IPS DF 19.7 (cell line): ENCODE measurements around the gene TFCP2L1.
"Not testable (repeated sequence)": the region's sequence is repeated elsewhere in the genome, so short reads cannot be mapped to it uniquely, and the experiment has no call there.

Experiments
- DNase-seq: peaks from one replicate; pipeline ENCODE4 v3.0.0-alpha.2; 2013; ENCODE audit warnings: low read depth, low spot score

The TFCP2L1 gene

DNA sequence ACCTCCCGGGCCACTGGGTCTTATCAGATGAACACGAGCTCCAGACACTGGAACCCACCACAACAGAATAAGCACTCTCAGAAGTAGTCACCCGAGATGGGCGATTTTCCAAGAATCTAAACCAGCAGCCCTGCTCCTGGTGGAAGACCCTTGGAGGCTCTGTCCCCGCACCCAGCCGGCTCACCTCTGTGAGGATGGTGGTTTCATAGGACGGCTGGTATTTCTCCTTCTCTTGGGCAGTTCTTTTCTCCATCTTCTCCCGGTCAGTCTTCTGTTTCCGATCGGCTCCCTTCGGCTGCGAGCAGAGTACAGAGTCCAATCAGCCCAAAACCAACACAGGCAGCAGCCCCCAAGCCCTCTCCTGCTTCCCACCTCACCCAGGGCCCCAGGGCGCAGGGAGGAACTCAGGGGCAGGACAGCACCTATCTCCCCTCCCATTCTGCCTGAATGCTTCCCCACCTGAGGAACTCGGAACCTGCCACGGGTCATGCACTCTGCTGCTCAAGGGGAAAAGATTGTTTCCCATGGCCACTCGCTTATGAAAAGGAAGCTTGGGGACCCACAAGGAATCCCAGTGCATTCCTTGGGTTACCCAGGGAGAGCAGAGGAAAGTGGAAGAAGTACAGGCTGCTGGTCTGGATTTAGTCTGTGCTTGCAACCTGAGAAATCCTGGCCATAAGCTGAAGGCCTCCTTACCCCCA, 42.7 kb downstream of the TFCP2L1 start:
- DNase-seq = no peak

DNA sequence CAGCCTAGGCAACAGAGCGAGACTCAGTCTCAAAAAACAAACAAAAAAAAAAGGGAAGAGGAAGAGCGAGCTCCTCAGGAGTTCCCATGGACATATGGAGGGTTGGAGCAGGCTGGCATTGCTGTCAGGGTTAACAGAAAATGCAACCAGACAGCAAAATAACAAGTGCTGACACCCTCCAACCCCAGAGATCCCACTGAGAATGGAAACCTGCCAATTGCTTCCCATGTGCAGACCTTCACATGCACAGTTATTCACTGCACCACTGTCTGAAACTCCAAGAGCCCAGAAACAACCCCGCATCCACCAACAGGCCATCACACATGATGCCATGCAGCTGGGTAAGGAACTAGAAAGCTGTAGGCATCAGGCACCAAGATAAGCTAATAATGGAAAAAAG, 43.5 kb downstream of the TFCP2L1 start:
- no peak for DNase-seq

- DNase-seq = no peak
Measured at GRCh38 chr2:121240436-121240835, 44.6 kb downstream of the TFCP2L1 start.

GRCh38 chr2:121239969-121240368, 45.0 kb downstream of the TFCP2L1 start:
- DNase-seq = no peak

DNA sequence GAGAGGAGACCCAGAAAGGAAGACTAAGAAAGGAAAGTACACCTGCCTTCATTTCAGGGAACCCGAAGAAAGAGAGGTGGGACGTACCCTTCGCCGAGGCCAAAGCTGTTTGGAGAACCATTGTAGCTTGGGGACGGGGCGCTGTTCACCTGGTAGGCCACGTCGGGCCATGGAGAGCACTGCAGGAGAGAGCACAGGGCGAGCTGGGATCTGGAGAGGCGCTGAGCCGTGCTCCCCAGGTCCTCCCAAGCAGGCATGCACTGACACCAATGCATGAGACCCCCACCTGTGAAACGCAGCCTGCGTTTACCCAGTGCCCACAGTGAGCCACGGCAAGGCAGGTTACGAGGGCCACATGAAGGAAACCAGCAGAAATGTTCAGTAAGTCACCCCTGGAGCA, 45.5 kb downstream of the TFCP2L1 start:
- DNase-seq = no peak

- no peak for DNase-seq
Measured at GRCh38 chr2:121238828-121239227, 46.2 kb downstream of the TFCP2L1 start.

GRCh38 chr2:121237980-121238665, 46.9 kb downstream of the TFCP2L1 start:
- no peak for DNase-seq

DNA sequence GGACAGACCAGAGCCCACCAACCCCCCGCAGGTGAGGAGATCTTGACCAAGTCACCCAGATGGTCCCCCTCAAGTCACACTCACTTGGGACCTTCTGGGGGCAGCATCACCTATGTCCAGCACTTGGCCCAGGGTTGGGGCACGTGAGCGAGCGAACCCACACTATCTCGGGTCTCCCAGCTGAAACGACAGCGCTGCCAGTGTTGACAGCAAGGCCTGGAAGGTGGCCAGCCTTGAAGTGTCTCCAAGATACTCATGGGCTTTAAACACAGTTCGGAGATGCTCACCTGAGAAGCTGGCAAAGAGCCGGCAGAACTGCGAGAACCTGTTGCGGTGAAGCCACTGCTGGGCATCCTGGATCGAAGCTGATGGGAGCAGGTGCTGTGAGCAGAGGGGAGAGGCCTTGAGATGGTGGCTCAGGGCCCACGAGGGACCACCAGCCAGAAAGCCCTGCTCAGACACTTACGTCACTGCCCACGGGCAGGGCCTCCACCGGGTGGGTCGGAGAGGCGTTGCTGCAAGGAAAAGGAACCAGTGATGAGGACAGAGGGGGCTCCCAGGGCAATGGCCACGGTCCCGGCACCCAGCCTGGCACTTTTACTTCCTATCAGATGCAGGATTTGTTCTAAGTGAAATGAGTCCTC, 47.5 kb downstream of the TFCP2L1 start:
- DNase-seq = no peak

GRCh38 chr2:121236650-121237180, 48.3 kb downstream of the TFCP2L1 start:
- no peak for DNase-seq

DNA sequence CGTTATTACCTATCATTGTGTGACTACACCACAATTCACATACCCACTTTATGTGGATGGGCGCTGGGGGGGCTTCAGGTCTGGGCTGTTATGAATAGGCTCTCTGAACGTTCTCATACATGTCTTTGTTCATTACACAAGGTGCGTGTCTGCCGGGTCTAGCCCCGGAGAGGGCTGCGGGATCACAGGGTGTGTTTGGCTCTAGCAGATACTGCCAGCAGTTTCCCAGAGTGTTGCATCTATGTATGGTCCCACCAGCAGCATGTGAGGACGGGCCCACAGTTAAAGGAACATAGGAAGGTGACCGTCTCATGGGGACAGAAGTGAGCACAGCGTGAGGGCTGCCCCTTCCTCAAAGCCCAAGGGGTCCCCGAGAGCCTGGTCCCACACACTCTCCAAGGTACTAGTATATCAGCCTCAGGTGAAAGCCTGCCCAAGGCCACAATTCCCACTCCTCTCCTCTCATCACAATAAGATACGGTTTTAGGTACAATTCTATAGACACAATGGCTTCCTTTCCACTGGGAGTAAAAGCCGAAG, 48.8 kb downstream of the TFCP2L1 start:
- DNase-seq = no peak

GRCh38 chr2:121235542-121235941, 49.5 kb downstream of the TFCP2L1 start:
- no peak for DNase-seq

GRCh38 chr2:121234791-121235190, 50.2 kb downstream of the TFCP2L1 start:
- DNase-seq = no peak

GRCh38 chr2:121234144-121234543, 50.9 kb downstream of the TFCP2L1 start:
- DNase-seq = no peak

DNA sequence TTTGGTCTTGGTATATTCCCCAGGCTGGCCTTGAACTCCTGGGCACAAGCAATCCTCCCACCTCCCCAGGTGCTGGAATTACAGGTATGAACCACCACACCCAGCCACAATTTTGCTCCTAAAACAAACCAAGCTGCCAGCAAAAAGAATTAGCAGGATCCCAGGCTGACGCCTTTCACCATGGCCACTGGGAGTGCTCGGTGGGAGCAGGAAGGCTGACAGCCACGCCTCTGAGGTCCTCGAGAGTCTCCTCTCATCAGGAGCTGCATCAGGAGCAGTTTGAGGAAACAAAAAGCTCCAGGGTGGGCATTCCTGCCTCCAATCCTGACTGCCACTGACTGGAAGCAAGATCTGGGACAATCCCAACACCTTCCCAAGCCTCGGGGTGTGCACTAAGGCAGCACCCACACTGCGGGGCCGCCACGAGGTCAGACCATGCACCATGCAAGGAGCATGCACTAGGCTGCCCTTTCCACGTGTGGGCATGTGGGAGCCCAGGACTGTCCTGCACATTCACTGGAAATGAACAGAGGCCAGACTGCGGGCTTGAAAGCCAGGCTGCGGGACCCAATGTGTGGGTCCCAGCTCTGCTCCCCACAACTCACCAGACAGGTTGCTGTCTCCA, 51.4 kb downstream of the TFCP2L1 start:
- no peak for DNase-seq

GRCh38 chr2:121232626-121233265, 52.3 kb downstream of the TFCP2L1 start:
- no peak for DNase-seq

DNA sequence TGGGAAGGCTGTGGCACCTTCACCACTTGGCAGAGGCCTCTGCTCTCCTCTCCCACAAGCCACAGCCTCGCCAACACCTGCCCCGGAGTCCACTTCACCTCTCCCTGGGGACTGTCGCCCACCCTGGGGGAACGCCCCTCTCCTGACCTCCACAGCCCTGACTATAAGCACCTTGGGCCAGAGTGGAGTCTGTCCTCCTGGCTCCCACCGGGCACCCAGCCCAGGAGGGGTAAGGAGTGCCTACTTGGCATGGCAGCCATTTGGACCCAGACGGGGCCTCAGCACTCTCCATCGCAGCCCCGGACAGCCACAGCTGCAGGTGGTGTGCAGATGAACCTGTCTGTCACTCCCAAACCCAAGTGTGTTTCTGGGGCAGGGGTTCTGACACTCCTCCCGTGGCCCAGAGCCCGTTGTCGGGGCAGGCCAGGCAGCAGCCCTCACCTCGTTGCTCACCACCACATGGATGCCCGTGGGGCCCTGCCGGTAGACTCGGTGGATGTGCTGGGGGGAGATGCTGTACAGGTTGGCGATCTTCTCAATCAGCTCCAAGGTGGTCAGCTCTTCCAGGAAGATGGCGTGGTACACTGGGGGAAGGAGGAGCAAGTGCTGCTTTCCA, 53.5 kb downstream of the TFCP2L1 start:
- no peak for DNase-seq

- no peak for DNase-seq
Measured at GRCh38 chr2:121228521-121228920, 56.5 kb downstream of the TFCP2L1 start.

DNA sequence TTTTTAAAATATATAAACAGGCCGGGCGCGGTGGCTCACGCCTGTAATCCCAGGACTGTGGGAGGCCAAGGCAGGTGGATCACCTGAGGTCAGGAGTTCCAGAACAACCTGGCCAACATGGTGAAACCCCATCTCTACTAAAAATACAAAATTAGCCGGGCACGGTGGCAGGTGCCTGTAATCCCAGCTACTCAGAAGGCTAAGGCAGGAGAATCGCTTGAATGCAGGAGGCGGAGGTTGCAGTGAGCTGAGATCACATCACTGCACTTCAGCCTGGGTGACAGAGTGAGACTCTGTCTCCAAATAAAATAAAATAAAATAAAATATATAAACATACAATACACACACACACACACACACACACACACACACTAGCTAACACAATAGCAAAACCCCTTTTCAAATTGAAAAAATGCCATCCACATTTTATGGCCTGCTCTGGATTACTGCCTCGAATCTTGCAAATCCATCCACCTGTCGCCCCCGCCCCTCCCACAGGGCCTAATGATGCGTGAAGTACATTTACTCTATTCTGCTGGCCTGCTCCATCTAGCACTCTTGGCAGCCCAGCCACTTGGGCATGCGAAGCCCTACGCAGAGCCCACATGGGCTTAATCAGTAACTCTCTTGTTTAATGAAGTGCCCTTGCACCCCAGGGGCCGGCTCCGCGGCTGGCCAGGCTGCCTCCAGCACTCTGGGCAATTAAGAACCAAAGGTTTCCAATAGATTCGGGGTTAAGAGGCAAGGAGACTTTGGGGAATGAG, 57.4 kb downstream of the TFCP2L1 start:
- not testable (repeated sequence) for DNase-seq

DNA sequence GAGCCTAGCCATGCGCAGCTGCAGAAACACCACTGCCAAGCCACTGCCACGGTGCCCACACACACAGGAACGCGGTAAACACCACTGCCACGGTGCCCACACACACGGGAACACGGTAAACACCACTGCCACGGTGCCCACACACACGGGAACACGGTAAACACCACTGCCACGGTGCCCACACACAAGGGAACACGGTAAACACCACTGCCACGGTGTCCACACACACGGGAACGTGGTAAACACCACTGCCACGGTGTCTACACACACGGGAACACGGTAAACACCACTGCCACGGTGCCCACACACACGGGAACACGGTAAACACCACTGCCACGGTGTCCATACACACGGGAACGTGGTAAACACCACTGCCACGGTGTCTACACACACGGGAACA, 59.3 kb downstream of the TFCP2L1 start:
- not testable (repeated sequence) for DNase-seq

GRCh38 chr2:121220995-121221394, 64.0 kb downstream of the TFCP2L1 start:
- no peak for DNase-seq
